Hypothalamus (tissue), 51 donors: ENCODE measurements around the gene HRH2.
"Not testable (repeated sequence)": the region's sequence is repeated elsewhere in the genome, so short reads cannot be mapped to it uniquely, and the experiment has no call there.

Experiments
- DNase-seq, 51 donors: peaks; one replicate each; lab custom pipeline; 2025; lab: John Stamatoyannopoulos, UW

The HRH2 gene

GRCh38 chr5:175735701-175736100, 77.8 kb downstream of the HRH2 start:
- no peak for DNase-seq

GRCh38 chr5:175736652-175737051, 78.8 kb downstream of the HRH2 start:
- DNase-seq, result no peak

- DNase-seq, result no peak
These were observed 79.6 kb downstream of the HRH2 start for GRCh38 chr5:175737481-175737880.

- DNase-seq, result no peak
These were observed 80.3 kb downstream of the HRH2 start for GRCh38 chr5:175738126-175738525.

GRCh38 chr5:175738602-175739133, 80.8 kb downstream of the HRH2 start:
- no peak for DNase-seq

- DNase-seq, result peak in 1 of 51 donors; percentile 39
These were observed 82.1 kb downstream of the HRH2 start for GRCh38 chr5:175740014-175740413.

GRCh38 chr5:175741556-175741955, 83.7 kb downstream of the HRH2 start:
- DNase-seq, result no peak

- no peak for DNase-seq
These were observed 84.6 kb downstream of the HRH2 start for GRCh38 chr5:175742290-175742994.

- no peak for DNase-seq
These were observed 85.9 kb downstream of the HRH2 start for GRCh38 chr5:175743676-175744210.

GRCh38 chr5:175745210-175745609, 87.3 kb downstream of the HRH2 start:
- DNase-seq, result peak in 1 of 51 donors; percentile 7

- peak in 17 of 51 donors; percentile 3 to 56 (median 13) for DNase-seq
These were observed 89.0 kb downstream of the HRH2 start for GRCh38 chr5:175746851-175747250.

GRCh38 chr5:175747539-175748060, 89.7 kb downstream of the HRH2 start:
- DNase-seq, result no peak

- DNase-seq, result no peak
These were observed 90.8 kb downstream of the HRH2 start for GRCh38 chr5:175748650-175749049.

GRCh38 chr5:175749591-175749990, 91.7 kb downstream of the HRH2 start:
- DNase-seq, result no peak

GRCh38 chr5:175750511-175750931, 92.7 kb downstream of the HRH2 start:
- no peak for DNase-seq

- DNase-seq, result no peak
These were observed 93.5 kb downstream of the HRH2 start for GRCh38 chr5:175751369-175751768.

GRCh38 chr5:175752826-175753535, 95.1 kb downstream of the HRH2 start:
- DNase-seq, result no peak

GRCh38 chr5:175753536-175754402, 95.9 kb downstream of the HRH2 start:
- no peak for DNase-seq

- DNase-seq, result not testable (repeated sequence)
These were observed 102.1 kb downstream of the HRH2 start for GRCh38 chr5:175759991-175760390.
